GM19395 (cell line): Measurements from ENCODE around the gene PTPRN2.

Source experiments
- ATAC-seq: cut with Tn5 transposase; IDR thresholded peaks from one replicate; pipeline ENCODE4 v1.9.1; 2021; ENCODE audit warnings: mild to moderate bottlenecking, moderate library complexity; ENCODE audit not compliant: unreplicated experiment

PTPRN2 gene

DNA sequence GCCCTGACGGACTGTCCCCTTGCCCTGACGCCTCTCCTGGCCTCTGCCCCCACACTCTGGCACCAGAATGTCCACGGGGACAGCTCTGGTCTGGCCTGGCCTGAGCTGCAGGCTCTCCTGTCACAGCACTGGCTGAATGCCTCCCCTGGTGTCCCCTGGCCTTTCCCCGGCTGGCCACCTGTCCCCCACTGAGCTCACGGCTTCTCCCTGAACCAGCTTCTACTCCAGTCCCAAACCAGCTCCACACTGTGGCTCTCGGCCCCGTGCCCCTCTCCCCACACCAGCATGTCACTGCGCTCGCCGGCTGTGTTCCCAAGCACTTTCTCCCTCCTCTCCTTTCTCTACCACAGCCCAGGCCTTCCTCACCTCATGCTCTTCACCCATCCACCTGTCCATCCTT lies 864.4 kb downstream of the PTPRN2 start:
- ATAC-seq, result no peak

DNA sequence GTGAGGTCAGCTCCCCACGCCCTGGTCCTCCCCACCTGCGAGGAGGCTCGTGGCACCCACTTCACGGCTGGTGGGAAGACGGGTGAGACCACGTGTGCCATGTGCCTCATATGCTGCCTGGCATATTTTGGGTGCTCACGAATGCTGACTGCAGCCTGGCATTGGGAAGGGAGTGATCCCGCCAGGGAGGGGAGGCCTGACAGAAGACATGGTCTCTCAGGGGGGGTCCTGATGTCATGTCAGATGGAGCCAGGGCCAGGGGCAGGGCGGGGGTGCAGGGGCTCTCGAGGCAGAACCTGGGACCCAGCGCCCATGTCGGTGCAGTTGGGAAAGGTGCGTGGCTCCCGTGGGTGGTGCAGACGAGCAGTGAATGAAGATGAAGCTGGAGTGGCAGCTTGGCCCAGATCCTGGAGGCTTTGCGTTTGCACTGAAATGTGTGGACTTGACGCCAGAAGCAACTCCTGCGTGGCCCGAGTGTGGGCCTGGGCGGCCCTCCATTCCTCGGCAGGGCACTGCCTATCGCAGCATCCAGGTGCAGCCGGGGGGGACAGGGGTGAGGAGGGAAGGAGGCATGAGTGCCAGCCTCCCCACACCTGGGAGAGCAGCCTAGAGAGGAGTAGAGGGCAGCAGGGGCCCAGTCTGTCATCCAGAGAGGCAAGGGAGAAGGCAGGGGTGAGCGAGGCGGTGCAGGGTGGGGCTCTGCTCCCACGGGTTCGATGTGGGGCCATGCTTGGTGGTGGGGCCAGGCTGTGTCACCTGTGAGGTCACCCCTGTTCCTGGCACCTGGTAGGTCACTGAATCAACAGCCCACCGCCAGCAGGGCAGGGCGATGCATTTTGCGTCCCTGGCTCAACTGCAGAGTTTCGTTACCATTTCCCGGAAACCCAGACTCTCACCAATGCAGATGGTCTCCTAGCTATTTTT lies 865.2 kb downstream of the PTPRN2 start:
- ATAC-seq, result no peak

DNA sequence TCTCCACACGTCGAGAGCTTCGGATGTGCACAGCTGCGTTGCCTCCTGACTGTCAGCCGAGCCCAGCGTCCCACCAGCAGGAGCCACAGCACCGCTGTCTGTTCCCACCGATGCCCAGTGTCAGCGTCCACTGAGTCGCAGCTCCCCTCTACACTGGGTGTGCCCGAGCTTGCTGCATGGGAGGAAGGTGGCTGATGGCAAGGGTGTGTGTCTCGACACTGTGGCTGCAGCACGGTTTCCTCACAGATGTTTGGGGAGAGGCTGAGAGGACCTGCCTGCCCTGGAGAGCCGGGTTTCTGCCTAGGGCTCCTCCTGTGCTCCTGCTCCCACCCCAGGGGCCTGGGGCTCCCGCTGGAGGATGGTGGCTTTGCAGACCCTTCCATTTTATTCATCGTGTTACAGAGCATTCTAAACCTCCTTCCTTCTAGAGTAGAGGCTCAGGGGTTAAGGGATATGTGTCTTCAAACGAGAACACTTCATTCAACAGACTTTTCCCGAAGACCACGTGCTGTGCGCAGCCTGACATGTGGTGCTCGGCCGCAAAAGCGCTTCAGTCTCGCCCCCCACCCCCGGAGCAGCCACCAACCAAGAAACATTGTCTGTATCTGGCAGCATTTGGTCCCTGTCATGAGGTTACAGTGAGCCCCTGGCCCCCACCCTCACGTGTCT lies 866.0 kb downstream of the PTPRN2 start:
- ATAC-seq, result no peak

DNA sequence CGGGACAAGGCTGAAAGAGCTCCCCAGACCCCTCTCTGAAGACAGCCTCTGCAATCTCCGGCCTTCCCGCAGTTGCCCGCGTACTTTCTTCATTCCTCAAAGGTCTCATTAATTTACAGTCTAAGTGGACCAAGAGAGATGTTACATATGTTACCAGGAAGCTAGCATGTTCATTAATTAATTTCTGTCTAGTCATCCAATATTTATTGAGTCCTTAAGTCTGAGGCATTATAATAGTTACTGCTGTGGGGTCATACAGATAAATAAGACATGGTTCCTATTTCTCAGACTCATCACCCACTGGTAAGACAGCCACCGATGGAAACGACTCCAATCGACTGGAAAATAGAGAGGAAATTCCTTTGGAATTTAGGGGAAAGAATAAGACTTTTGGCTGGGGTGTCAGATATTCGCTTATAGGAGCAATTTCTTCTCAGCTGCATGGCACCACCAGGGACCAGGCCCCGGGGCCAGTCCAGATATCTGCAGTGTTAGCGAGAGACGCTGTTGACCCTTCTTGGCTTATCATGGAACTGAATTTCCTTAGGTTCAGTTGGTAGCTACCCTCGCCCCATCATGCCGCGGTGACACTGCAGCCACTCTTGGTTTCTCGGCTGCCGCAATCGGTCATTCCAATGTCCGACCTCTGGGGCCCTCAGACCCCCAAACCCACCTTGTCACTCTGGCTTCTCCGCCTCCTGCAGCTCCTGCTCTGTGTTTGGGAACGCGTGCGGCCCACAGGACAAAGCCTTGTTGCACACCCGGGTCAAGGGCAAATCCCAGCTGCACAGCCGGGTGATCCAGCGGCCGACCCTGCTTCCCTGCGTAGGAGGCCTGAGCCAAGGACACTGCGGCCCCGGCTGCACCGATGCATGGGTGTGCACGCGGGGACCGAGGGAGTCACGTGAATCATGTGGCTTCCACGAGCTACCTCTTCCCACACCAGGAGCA lies 867.6 kb downstream of the PTPRN2 start:
- ATAC-seq, result no peak

DNA sequence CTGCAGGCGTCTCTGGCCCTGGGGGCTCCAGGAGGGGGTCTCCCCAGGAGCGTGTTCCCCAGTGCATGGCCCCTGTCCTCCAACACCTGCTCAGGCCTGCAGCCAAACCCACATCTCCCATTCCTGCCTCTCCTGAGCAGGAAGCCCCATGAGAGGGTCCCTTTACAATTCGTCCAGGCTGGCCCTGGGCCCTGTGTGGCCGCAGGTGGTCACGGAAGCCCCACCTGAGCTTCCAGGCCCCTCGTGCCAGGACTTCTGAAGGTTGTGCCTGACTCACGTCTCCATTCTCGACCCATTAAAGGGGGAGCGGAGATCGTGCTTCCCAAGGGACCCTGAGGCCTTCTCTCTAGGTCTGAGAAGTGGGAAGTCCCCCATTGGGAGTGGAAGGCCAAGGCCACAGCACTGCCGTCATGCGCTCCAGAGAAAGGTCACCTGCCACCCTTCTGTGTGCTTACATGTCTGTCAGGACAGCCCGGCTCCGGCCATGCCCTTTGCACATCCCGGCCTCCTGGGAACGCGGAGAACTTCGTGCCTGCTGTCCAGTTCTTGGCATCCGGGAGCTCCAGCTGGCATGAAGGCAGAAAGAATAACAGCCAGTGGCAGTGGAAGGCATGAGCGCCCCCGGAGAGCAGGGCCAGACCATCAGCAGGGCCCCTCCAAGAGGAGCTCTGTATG lies 868.5 kb downstream of the PTPRN2 start:
- no peak for ATAC-seq

DNA sequence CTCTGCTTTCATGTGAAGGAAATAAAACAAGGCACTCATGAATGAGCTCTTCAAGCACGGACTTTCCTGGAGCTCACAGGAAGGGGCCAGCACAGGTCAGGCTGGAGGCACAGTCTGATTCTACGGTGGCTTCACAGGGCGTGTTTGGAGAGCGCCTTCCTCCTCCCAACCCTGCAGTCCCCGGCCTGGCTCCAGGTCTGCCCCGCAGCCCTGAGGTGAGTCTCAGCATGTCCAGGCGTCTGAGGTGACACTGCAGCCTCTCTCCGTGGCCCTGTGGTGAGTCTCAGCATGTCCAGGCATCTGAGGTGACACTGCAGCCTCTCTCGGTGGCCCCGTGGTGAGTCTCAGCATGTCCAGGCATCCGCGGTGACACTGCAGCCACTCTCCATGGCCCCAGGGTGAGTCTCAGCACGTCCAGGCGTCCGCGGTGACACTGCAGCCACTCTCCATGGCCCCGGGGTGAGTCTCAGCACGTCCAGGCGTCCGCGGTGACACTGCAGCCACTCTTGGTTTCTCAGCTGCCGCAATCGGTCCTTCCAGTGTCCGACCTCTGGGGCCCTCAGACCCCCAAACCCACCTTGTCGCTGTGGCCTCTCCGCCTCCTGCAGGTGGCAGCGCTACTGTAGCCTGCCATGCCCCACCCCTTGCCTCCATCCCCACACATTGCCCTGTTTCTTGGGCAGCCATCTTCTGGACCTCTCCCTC lies 869.2 kb downstream of the PTPRN2 start:
- ATAC-seq, result no peak

DNA sequence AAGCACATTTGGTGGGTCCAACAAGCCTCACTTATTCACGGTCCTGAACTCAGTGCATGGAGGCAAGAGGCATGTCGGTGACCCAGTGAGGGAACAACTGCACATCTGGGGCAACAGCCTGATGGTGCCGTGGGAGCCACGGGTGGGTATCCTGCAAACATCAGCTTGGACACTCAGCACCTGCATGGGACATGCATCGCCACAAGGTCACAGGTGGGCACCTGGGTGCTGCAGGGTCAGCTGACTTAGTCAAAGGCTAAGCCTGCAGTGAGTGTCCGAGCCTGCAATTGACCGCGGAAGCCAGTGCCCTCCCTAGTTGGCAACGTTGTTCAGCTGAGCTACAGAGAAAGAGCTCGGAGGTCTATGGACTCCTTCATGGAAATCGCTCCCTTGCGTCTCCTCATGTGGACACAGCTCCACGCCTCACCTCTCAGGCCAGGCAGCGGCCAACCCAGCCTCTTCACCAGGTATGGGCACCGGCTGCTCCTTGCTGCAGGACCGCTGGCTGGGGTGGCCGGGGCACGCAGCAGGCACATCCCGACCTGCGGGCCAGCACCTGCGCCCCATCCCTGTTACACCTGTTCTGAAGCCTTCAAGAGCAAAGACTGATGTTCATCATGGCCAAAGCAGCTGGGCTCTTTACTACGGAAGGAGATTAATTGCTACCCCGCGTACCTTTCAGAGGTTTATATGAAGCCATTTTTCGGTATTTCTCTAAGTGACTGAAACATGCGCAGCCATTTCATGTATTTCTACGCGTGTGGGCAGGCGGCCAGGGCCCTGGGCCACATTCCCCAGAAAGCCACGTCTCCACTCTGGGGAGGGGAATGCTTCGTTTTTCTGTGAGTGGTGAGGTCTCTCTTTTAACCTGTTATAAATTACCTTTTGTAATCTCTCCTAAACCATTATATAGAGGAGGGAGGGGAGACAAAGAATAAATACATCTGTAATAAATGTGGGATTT lies 870.1 kb downstream of the PTPRN2 start:
- no peak for ATAC-seq

DNA sequence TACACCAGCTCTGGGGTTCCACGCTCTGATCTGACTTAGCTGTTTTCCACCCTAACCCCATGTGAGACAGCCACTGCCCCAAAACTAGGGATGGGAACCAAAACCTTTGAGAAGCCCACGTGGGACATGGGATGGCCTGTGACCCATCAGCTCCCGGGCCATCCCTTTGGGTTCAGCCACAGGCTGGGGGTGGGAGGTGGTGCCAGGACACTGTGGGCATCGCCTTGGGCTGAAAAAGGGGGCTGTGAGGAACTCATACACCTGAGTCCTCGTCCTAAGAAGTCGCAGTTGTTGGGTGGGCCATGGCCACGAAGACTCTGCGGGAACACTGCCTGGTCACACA lies 871.7 kb downstream of the PTPRN2 start:
- ATAC-seq, result no peak

DNA sequence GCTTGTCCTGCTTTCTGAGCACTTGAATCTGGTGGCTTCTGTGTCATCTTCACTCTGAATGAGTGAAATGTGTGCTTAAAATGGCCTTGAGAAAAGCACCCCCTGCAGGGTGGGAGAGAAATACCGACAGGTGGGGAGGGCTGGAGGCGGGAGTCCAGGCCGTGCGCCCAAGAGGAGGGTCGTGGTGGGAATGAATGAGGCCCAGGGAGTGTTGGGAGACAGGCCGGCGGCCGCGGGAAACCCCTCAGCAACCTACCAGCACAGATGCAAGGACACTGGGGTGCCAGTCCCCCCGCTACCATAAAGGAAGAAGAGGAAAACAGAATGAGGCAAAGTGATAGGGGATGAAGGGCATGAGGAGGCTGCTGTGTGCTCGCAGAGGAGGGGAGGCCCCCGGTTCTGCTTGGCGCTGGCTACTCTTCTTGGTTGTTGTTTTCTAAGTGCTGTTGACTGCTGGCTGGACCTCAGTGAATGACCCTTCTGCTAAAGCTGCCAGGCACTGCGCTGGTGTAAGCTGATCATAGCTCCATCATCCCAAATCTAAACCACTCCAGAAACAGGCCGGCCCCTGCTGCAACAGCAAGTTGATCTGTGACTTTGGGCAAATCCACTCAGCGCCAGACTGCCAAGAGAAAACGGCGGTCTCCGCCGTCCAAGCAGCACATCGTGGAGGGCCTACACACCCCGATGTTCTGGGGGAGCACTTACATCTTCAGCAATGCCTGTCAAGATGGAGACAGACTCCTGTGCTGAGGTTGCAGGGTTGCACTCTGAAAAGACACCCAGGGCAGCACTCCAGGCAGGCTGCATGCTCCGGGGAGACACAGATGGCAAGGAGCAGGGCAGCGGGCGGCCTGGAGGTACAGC lies 872.3 kb downstream of the PTPRN2 start:
- no peak for ATAC-seq

DNA sequence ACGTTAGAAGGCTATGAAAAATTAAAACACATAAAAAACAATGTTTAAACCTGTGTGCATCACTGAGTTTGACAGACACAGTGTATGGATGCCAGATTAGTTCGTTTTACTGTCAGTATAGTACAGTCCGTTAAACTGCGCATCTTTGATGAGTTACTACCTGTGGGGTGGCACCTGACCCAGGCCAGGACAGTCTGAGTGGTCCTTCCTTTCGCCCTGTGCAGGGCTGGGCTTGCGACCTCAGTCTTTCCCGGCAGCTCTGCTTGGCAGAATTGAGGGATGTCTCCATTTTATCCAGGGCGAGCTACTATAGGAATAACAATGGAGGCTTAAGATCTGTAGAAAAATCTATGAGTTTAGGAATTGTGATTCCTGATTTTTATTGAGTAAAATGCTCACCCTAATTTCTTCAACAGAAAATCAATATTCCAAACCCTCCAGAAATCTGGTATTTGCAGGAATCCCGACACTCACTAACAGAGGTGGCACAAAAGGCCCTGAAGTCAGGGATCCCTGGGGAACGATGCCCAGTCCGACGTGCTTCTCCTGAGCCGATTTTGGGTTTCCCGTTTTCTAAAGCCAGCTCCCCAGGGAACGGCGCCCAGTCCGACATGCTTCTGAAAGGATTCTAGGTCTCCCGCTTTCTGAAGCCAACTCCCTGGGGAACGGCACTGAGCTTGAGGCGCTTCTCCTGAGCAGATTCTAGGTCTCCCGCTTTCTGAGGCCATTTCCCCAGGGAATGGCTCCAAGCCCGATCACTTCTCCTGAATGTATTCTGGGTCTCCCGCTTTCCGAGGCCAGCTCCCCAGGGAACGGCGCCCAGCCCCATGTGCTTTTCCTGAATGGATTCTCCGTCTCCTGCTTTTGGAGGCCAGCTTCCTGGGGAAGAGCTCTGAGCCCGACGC lies 873.2 kb downstream of the PTPRN2 start:
- ATAC-seq, result no peak

DNA sequence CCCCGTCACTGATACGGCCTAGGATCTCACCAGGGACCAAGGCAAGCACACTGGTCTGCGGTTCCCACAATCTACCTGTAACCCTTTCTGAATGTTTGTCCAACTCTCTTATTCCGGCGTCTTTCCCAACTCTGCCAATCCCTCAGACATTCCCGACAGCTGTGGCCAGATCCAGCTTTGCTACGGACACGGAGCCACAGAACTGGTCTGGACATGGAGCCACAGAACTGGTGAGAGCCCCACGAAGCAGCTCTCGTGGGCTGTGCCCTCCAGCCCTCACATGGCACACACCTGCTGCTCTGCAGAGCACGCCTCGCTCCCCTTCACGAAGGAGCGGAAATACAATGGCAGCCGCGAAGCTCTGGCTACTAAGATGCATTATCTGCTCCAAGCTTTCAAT lies 874.0 kb downstream of the PTPRN2 start:
- ATAC-seq, result no peak

DNA sequence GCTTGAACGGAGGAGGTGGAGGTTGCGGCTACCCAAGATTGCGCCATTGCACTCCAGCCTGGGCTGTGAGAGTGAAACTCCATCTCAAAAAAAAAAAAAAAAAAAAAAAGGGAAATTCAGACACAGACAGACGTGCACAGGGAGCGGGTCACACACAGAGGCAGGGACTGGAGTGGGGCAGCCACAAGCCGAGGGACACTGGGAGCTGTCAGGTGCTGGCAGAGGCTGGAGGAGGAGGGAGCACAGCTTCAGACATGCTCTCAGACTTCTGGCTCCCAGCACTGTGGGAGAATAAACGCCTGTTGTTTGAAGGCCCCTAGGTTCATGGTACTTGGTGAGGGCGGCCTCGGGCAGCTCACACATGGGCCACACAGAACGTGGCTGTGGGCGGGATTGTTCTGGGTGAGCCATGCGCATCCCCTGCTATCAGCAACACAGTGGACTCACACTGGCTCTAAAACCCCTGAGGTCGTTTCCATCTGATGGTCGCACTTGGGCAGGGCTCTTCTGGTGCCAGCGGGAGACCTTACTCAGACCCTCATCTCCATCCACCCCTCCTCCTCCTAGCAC lies 874.9 kb downstream of the PTPRN2 start:
- no peak for ATAC-seq

DNA sequence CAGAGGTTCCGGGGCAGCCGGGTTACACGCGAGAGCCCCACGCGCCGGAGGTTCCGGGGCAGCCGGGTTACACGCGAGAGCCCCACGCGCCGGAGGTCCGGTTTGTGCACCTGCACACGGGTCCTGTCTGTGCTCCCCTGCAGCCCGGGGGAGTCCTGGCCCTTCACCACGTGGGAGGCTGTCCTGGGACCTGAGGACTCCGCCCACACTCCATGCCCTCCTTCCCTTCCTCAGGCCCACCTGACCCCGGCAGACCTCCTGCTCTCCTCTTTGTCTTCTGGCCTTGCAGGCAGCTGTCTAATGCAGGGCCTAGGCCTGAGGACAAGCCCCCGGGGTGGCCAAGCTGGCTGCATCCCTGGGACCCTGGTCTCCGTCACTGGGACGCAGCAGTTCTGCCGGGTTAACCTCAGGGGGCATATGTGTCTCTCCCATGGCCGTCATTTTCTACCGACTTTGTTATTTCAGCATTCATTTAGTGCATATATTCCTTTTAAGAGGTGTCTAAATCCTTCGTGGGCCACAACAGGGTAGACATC lies 876.2 kb downstream of the PTPRN2 start:
- ATAC-seq, result no peak

DNA sequence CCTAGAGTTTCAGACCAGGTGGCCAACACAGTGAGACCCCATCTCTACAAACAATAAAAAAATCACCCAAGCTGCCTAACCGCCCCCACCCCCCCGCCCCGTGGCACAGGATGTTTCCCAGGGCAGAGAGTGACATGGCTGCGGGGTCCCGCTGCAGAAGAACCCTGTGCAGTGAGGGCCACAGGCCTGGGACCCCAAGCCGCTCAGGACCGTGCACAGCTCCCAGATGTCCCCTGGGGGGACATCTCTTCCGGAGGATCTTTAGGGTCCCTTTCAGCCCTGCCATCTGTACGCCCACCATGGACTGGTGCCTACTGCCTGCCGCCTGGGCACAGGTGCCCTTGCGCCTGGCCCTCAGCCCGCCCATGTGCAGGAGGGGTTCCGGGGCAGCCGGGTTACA lies 877.2 kb downstream of the PTPRN2 start:
- no peak for ATAC-seq

DNA sequence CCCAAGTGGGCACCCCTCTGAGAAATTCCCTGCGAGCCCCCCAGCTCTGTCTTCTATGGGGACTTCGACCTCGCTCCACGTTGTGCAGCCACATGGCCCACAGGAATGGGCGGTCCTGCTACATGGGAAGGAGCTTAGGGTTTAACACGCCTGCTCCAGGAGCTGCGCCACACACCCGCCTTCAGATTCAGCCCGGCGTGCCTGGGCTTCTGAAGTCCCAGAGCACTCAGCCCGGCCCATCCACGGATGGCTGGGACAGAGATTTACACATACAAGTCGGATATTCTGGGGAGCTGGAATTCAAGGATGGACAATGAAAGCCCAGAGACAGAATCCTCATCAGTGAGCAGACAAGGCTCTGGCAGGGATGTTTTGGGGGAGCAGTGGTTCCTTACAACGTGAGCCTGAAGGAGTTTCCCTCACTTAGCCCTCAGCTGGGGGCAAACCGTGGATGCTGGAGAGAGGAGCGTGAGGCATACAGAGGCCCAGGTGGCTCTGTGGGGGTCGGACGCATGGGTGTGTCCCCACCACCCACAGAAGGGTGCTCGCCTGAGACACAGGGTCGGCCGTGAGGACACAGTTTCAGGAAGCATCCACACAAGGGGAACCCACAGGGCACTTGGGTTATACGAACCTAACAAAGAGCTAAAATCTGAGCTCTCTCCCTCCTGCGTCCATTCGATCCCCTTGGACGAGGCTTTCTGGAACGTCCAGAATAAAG lies 877.9 kb downstream of the PTPRN2 start:
- no peak for ATAC-seq

DNA sequence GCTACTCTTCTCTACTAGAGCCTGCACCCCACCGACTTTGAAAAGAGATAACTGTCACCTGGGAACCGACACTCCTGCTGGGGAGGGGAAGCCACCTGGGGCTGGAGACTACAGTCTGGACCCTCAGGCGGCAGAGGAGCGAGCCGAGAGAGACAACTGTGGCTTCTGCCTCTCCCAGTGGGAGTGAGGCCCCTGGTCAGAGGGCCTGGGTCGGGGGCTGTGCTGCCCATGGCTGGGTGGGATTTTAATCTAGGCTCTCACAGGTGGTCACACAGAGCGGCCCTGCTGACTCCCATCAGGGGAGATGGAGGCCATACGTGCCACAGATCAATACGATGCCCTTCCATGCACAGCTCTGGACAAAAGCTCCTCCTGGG lies 878.7 kb downstream of the PTPRN2 start:
- ATAC-seq, result no peak
